Lower leg skin (tissue), 4 donors: ENCODE results near the gene DHRS1. TPM values are rescaled to one million over a fixed set of nuclear protein-coding genes. Genes with fewer than 3 reads are reported as not detected.
A peak's percentile ranks its signal among the peaks of the same experiment; 100 is the strongest.

Source experiments
- DNase-seq, 2 donors: peaks; one replicate each; pipeline ENCODE4 v3.0.0-alpha.2; 2019; ENCODE audit warnings: low spot score in 2 of 2
- H3K4me3 ChIP-seq: fragments of 200-600 bp; sonication (generic); 2 replicates; pipeline ENCODE4 v1.5.1; 2017; ENCODE audit warnings: mild to moderate bottlenecking, low read depth; ENCODE audit not compliant: poor library complexity, severe bottlenecking
- CTCF ChIP-seq, 3 donors: fragments of 450-650 bp; IDR thresholded peaks; one replicate each; pipeline ENCODE4 v1.5.1; 2016; ENCODE audit warnings: antibody characterized with exemption in 3 of 3, mild to moderate bottlenecking in 3 of 3, moderate library complexity in 2 of 3
- POLR2A ChIP-seq, 2 donors: fragments of 450-650 bp; IDR thresholded peaks; one replicate each; pipeline ENCODE4 v1.6.1; 2016 to 2017; ENCODE audit warnings: antibody characterized with exemption in 2 of 2, mild to moderate bottlenecking in 1 of 2, moderate library complexity in 1 of 2
- WGBS, 2 donors: methylation state at CpG; one replicate each; pipeline ENCODE4 v1.1.5; 2018; 5-methylcytosine and 5-hydroxymethylcytosine counted together
- intact Hi-C: fragments of 100-400 bp; cut with DNase I; formaldehyde crosslinking; loops from one replicate; pipeline ENCODE4 v1.15.0; 2023; ENCODE audit warnings: low total_unique reads
- total RNA-seq, 4 donors: library from RNA; depleted of rRNA; stranded (reverse); fragments of >200 nt; gene quantifications; one replicate each; pipeline ENCODE4 v1.1.0, GENCODE V29; 2016

The DHRS1 gene
- total RNA-seq, 4 donors from 2014 or later, result 55.0 to 112 (median 90.6) TPM

GRCh38 chr14:24335461-24336171 is 36.0 kb upstream of the DHRS1 start:
- no peak overlapping the region for H3K4me3 ChIP-seq
- intact Hi-C loops, result no loop called here
- TF ChIP-seq CTCF (IDR thresholded peaks at IDR 0.05) (no peak), POLR2A (IDR thresholded peaks at IDR 0.05) (no peak)
- 72 to 76% methylated on average over 12 of the region's 12 CpGs for WGBS, 2 donors
- DNase-seq, result peak in 1 of 2 donors; percentile 84

DNA sequence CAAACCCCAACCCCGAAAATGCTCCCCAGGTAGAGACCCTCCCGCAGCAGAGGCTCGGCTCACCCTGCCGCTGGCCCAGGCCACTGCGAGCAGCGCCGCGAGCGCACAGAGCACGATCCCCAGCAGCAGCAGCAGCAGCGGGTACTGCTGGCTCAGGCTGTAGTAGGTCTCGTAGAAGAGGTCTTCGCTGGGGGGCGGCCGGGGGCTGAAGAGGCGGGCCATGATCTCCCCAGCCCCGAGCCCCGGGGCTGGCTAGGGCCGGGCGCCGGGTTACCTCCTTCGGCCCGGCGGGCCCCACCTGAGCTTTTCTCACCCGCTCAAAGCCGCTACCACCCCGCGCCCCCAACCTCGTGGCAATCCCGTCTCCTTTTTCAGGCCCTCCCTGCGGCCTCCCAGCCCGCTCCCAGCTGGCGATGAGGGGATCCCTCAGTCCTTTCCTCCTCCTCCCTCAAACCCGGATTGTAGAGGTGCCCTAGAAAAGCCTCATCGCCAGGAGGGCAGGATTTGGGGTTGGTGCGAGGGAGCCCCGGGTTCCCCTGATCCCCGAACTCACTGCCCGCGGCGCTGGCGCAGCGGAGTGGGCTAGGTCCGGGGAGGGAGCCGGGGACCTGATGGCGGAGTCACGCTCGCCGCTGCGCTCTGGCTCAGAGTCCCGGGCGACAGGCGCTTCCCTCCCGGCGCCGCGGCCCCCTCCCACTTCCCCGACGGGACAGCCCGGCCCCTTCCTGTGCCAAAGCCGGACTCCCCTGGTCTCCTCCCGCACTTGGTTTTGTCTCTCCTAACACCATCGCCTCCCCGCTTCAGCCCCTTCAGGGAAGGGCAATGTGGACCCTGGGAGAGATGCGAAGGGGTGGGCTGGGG is 35.1 kb upstream of the DHRS1 start, which contains the start of gene ADCY4:
TSS of gene ADCY4 (minus strand) at position 641 of the 861 bp plus-strand sequence. CDS start at position 222, 419 bp downstream.
- TF ChIP-seq POLR2A (IDR thresholded peaks at IDR 0.05), result no peak
- peak within 1 kb of the TSS; percentile 22 for H3K4me3 ChIP-seq
- intact Hi-C loops, result no loop called here
- DNase-seq, result peak in 1 of 2 donors; percentile 91
- 7 to 12% methylated on average over 42 to 57 of the region's 65 CpGs for WGBS, 2 donors

DNA sequence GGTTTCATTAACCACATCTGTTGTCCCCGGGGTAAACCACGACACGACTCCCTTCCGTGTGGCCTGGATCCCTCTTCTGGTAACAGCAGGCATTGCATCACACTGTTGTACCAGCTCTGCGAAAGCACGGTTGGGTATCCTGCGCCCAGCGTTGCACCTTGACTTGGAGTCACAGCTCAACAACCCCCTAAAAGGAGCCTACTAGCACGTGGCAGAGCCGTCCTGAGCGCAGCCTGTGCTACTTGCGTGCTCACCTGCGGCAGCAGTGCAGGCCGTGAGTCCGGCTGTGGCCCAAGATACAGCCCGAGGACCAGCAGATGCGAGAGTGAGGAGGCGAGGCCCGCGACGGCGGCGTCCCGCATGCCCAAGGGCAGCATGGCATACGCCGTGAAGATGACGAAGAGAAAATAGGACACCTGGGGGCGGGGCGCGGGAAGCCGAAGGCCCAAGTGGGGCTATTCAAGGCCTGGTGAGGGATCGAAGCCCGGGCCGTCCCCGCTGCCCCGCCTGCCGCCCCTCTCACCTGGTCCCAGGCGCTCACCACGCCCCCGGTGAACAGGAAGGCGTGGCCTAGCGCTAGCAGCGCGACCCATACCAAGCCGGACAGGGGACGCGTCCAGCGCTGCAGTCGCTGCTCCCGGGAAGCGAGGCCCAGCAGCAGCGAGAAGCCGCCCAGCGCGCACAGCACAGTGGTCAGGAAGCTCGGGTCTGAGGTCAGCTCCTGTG is 32.9 kb upstream of the DHRS1 start:
- intact Hi-C loops, result loop anchor here (2.0 kb wide), 1 partner anchor 98 kb away; no protein-coding TSS in a partner anchor
- peak in 1 of 2 donors; percentile 91 for DNase-seq
- WGBS, 2 donors, result 19 to 31% methylated on average over 21 to 49 of the region's 56 CpGs
- no peak overlapping the region for H3K4me3 ChIP-seq
- TF ChIP-seq CTCF (IDR thresholded peaks at IDR 0.05) (peak in 1 of 3 donors; percentile 86), POLR2A (IDR thresholded peaks at IDR 0.05) (no peak)

DNA sequence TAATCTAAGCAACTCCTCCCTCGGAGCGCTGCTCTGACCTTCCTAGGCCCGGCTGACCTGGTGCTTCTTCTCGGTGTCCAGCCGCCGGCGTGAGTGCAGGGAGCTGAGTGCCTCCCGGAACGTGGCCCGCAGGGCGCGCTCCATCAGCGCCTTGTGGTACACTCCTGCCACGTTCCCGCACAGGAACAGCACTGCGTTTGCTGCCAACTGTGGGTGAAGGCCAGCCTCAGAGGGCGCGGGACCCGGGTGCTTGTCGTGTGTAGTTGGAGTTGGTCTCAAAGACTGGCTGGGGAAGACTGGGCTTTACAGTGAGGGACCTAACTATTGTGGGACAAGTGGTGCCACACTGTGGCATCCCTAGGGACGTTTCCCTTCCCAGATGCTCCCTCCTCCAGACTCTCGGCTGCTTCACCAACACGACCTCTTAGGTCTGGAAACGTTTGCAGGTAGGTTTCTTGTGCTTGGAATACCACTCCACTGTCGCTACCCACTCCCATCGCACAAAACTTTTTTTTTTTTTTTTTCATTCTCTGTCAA is 32.2 kb upstream of the DHRS1 start:
- WGBS, 2 donors, result 47 to 62% methylated on average over 25 to 26 of the region's 26 CpGs
- TF ChIP-seq CTCF (IDR thresholded peaks at IDR 0.05) (no peak), POLR2A (IDR thresholded peaks at IDR 0.05) (no peak)
- peak in 1 of 2 donors; percentile 84 for DNase-seq
- no peak overlapping the region for H3K4me3 ChIP-seq
- intact Hi-C loops, result loop anchor here (2.0 kb wide), 1 partner anchor 99 kb away; no protein-coding TSS in a partner anchor

GRCh38 chr14:24330973-24331674 is 31.5 kb upstream of the DHRS1 start:
- 94 to 96% methylated on average over 7 to 9 of the region's 10 CpGs for WGBS, 2 donors
- no peak for DNase-seq
- no peak overlapping the region for H3K4me3 ChIP-seq
- TF ChIP-seq CTCF (IDR thresholded peaks at IDR 0.05) (no peak), POLR2A (IDR thresholded peaks at IDR 0.05) (no peak)
- intact Hi-C loops, result no loop called here
